ENCODE data around the gene SEC22A.

SEC22A gene

GRCh38 chr3:123296261-123296660, 94.5 kb downstream of the SEC22A start:
- no peak for DNase-seq
- H3K4me1 ChIP-seq, result no peaks in the 10 kb centered on the region; the same call in 1 of the 2 replicates

GRCh38 chr3:123296836-123297626, 95.3 kb downstream of the SEC22A start:
- H3K27me3 ChIP-seq, result no peaks in the 10 kb centered on the region
- no peak for DNase-seq
- TF ChIP-seq CTCF (IDR thresholded peaks at IDR 0.05; ENCODE audit: low read depth, low read length), result no peak
- H3K9me3 ChIP-seq, result no peaks in the 10 kb centered on the region
- H3K4me1 ChIP-seq, result no peaks in the 10 kb centered on the region; the same call in 1 of the 2 replicates
- H3K36me3 ChIP-seq, result no peaks in the 10 kb centered on the region
- H3K4me3 ChIP-seq (ENCODE audit: low read depth, low read length), result no peak overlapping the region

More at GRCh38 chr3:123296261-123296660, 94.5 kb downstream of the SEC22A start:
- H3K9me3 ChIP-seq, result no peaks in the 10 kb centered on the region
- H3K4me3 ChIP-seq (ENCODE audit: low read depth, low read length), result no peak overlapping the region
- no peaks in the 10 kb centered on the region for H3K27me3 ChIP-seq
- no peak for TF ChIP-seq CTCF (IDR thresholded peaks at IDR 0.05; ENCODE audit: low read depth, low read length)
- no peaks in the 10 kb centered on the region for H3K36me3 ChIP-seq

- Histone ChIP-seq H3K4me3 (ENCODE audit: low read depth, low read length) (no peak overlapping the region), H3K9me3 (no peaks in the 10 kb centered on the region), H3K36me3 (no peaks in the 10 kb centered on the region), H3K27me3 (no peaks in the 10 kb centered on the region), H3K4me1 (no peaks in the 10 kb centered on the region; the same call in 1 of the 2 replicates)
- TF ChIP-seq CTCF (IDR thresholded peaks at IDR 0.05; ENCODE audit: low read depth, low read length), result peak; percentile 29
- no peak for DNase-seq
These were observed 95.8 kb downstream of the SEC22A start for GRCh38 chr3:123297627-123297899.

GRCh38 chr3:123298903-123299302, 97.2 kb downstream of the SEC22A start:
- H3K36me3 ChIP-seq, result no peaks in the 10 kb centered on the region
- H3K4me1 ChIP-seq, result no peaks in the 10 kb centered on the region; the same call in 1 of the 2 replicates
- DNase-seq, result no peak
- H3K4me3 ChIP-seq (ENCODE audit: low read depth, low read length), result no peak overlapping the region
- H3K27me3 ChIP-seq, result no peaks in the 10 kb centered on the region
- TF ChIP-seq CTCF (IDR thresholded peaks at IDR 0.05; ENCODE audit: low read depth, low read length), result no peak
- no peaks in the 10 kb centered on the region for H3K9me3 ChIP-seq

- H3K4me1 ChIP-seq, result no peaks in the 10 kb centered on the region; the same call in 1 of the 2 replicates
- H3K4me3 ChIP-seq (ENCODE audit: low read depth, low read length), result no peak overlapping the region
- no peak for DNase-seq
- H3K9me3 ChIP-seq, result no peaks in the 10 kb centered on the region
- no peak for TF ChIP-seq CTCF (IDR thresholded peaks at IDR 0.05; ENCODE audit: low read depth, low read length)
- H3K36me3 ChIP-seq, result no peaks in the 10 kb centered on the region
- H3K27me3 ChIP-seq, result no peaks in the 10 kb centered on the region
These were observed 97.8 kb downstream of the SEC22A start for GRCh38 chr3:123299581-123299980.

GRCh38 chr3:123300056-123300455, 98.3 kb downstream of the SEC22A start:
- no peak for TF ChIP-seq CTCF (IDR thresholded peaks at IDR 0.05; ENCODE audit: low read depth, low read length)
- H3K9me3 ChIP-seq, result no peaks in the 10 kb centered on the region
- no peaks in the 10 kb centered on the region for H3K27me3 ChIP-seq
- no peaks in the 10 kb centered on the region; the same call in 1 of the 2 replicates for H3K4me1 ChIP-seq
- no peak overlapping the region for H3K4me3 ChIP-seq (ENCODE audit: low read depth, low read length)
- DNase-seq, result no peak
- H3K36me3 ChIP-seq, result no peaks in the 10 kb centered on the region

Data from BE2C (cell line).